ENCODE measurements around the gene LIX1L. TPM values are rescaled to one million over a fixed set of nuclear protein-coding genes. Genes with fewer than 3 reads are reported as not detected.
A peak's percentile ranks its signal among the peaks of the same experiment; 100 is the strongest.

The LIX1L gene
- total RNA-seq, 1 experiment from 2014 or later, result 0.82 TPM

- Mint-ChIP-seq H3K36me3 (ENCODE audit: insufficient read depth, unreplicated experiment) (peaks cover 1% of the 10 kb centered on the region), H3K27me3 (ENCODE audit: insufficient read depth, unreplicated experiment) (no peaks in the 10 kb centered on the region)
- no peaks in the 10 kb centered on the region for H3K27me3 ChIP-seq (replicated peaks; ENCODE audit: control insufficient read depth, insufficient read depth, low read length)
Observed at GRCh38 chr1:145927916-145928643, 29.7 kb downstream of the LIX1L start.

GRCh38 chr1:145927063-145927886, 30.5 kb downstream of the LIX1L start, which contains the start of gene RBM8A:
TSS of gene RBM8A (minus strand) at chr1:145927484. CDS start at chr1:145927426, 58 bp downstream.
- peak; percentile 73 to 74 for TF ChIP-seq CTCF (IDR thresholded peaks at IDR 0.05; ENCODE audit: insufficient read depth in 1 of 2, low read depth in 1 of 2, low read length in 1 of 2, severe bottlenecking in 1 of 2, unreplicated experiment in 1 of 2)
- no TSS peak for BruUV-seq (replicated peaks)
- H3K27ac Mint-ChIP-seq (ENCODE audit: unreplicated experiment), result no peak within 1 kb of the TSS
- peaks cover 6% of the 10 kb centered on the region for H3K4me1 Mint-ChIP-seq (ENCODE audit: low read depth, unreplicated experiment)
- Histone ChIP-seq H3K27me3 (replicated peaks; ENCODE audit: control insufficient read depth, insufficient read depth, low read length) (no peaks in the 10 kb centered on the region), H3K36me3 (ENCODE audit: control insufficient read depth, insufficient read depth, low read length) (no peaks in the 10 kb centered on the region), H3K4me1 (peaks cover 3% of the 10 kb centered on the region), H3K4me3 (ENCODE audit: low read depth, low read length) (peak within 1 kb of the TSS; percentile 84), H3K9me3 (no peaks in the 10 kb centered on the region)
- intact Hi-C loops (cut with micrococcal nuclease; ENCODE audit: unreplicated experiment), result loop anchor here (2.0 to 5.0 kb wide), 3 partner anchors 35 to 50 kb away; no protein-coding TSS in a partner anchor
- H3K27me3 Mint-ChIP-seq (ENCODE audit: insufficient read depth, unreplicated experiment), result no peaks in the 10 kb centered on the region
- peak; percentile 95 to 97 for DNase-seq
- H3K36me3 Mint-ChIP-seq (ENCODE audit: insufficient read depth, unreplicated experiment), result peaks cover 5% of the 10 kb centered on the region
- ChIA-PET CTCF (interaction anchor here (0.6 to 1.9 kb wide), 8 partner anchors 9 to 68 kb away, joined by 3 to 15 read pairs (median 6); partner anchors contain the start of genes ANKRD34A, LIX1L, PIAS3 and POLR3GL), POLR2A (interaction anchor here (0.9 to 2.8 kb wide), 10 partner anchors 8 to 125 kb away, joined by 3 to 25 read pairs (median 7); partner anchors contain the start of genes ANKRD34A, LIX1L, NUDT17 and PEX11B)
- H3K9me3 Mint-ChIP-seq (ENCODE audit: unreplicated experiment), result no peaks in the 10 kb centered on the region
- no peak within 1 kb of the TSS for H3K4me3 Mint-ChIP-seq (ENCODE audit: unreplicated experiment)

More at GRCh38 chr1:145927916-145928643, 29.7 kb downstream of the LIX1L start:
- no peaks in the 10 kb centered on the region for H3K9me3 Mint-ChIP-seq (ENCODE audit: unreplicated experiment)
- TSS peak; percentile 97 for BruUV-seq (replicated peaks)
- no peaks in the 10 kb centered on the region for H3K36me3 ChIP-seq (ENCODE audit: control insufficient read depth, insufficient read depth, low read length)
- peak overlapping the region; percentile 84 for H3K4me3 ChIP-seq (ENCODE audit: low read depth, low read length)
- CTCF ChIA-PET, result interaction anchor here (0.6 to 1.9 kb wide), 8 partner anchors 8 to 69 kb away, joined by 3 to 15 read pairs (median 6); partner anchors contain the start of genes ANKRD34A, LIX1L, PIAS3 and POLR3GL
- H3K4me1 Mint-ChIP-seq (ENCODE audit: low read depth, unreplicated experiment), result peaks cover 6% of the 10 kb centered on the region
- no peak for TF ChIP-seq CTCF (IDR thresholded peaks at IDR 0.05; ENCODE audit: insufficient read depth in 1 of 2, low read depth in 1 of 2, low read length in 1 of 2, severe bottlenecking in 1 of 2, unreplicated experiment in 1 of 2)
- POLR2A ChIA-PET, result interaction anchor here (0.9 to 2.8 kb wide), 10 partner anchors 8 to 124 kb away, joined by 3 to 25 read pairs (median 7); partner anchors contain the start of genes ANKRD34A, LIX1L, NUDT17 and PEX11B
- DNase-seq, result no peak
- intact Hi-C loops (cut with micrococcal nuclease; ENCODE audit: unreplicated experiment), result loop anchor here (2.0 to 5.0 kb wide), 3 partner anchors 35 to 49 kb away; no protein-coding TSS in a partner anchor
- H3K4me1 ChIP-seq, result peaks cover 6% of the 10 kb centered on the region
- no peaks in the 10 kb centered on the region for H3K9me3 ChIP-seq
- no peak overlapping the region for H3K4me3 Mint-ChIP-seq (ENCODE audit: unreplicated experiment)
- H3K27ac Mint-ChIP-seq (ENCODE audit: unreplicated experiment), result no peak overlapping the region

Data from Caco-2 (cell line).